HG03139 (cell line): ENCODE data around the gene ANKS3.
"Not testable (repeated sequence)": the region's sequence is repeated elsewhere in the genome, so short reads cannot be mapped to it uniquely, and the experiment has no call there.

Experiments
- ATAC-seq: cut with Tn5 transposase; IDR thresholded peaks from one replicate; pipeline ENCODE4 v1.9.1; 2021; ENCODE audit not compliant: unreplicated experiment

ANKS3 gene

GRCh38 chr16:4755687-4756086, 21.6 kb upstream of the ANKS3 start:
- no peak for ATAC-seq

GRCh38 chr16:4754865-4755264, 20.8 kb upstream of the ANKS3 start:
- no peak for ATAC-seq

GRCh38 chr16:4753227-4753626, 19.2 kb upstream of the ANKS3 start:
- no peak for ATAC-seq

GRCh38 chr16:4752351-4753100, 18.5 kb upstream of the ANKS3 start:
- ATAC-seq = no peak

- no peak for ATAC-seq
Measured at GRCh38 chr16:4750896-4751295, 16.8 kb upstream of the ANKS3 start.

GRCh38 chr16:4749700-4750257, 15.7 kb upstream of the ANKS3 start:
- no peak for ATAC-seq

- ATAC-seq = no peak
Measured at GRCh38 chr16:4748682-4749411, 14.8 kb upstream of the ANKS3 start.

GRCh38 chr16:4747906-4748681, 14.0 kb upstream of the ANKS3 start:
- no peak for ATAC-seq

- ATAC-seq = no peak
Measured at GRCh38 chr16:4746991-4747574, 13.0 kb upstream of the ANKS3 start.

GRCh38 chr16:4746215-4746614, 12.1 kb upstream of the ANKS3 start:
- ATAC-seq = no peak

- no peak for ATAC-seq
Measured at GRCh38 chr16:4745274-4745569, 11.2 kb upstream of the ANKS3 start.

- ATAC-seq = no peak
Measured at GRCh38 chr16:4744555-4745273, 10.6 kb upstream of the ANKS3 start.

- ATAC-seq = no peak
Measured at GRCh38 chr16:4743226-4743878, 9.3 kb upstream of the ANKS3 start.

GRCh38 chr16:4738370-4738769, 4.3 kb upstream of the ANKS3 start:
- ATAC-seq = not testable (repeated sequence)

- ATAC-seq = no peak
Measured at GRCh38 chr16:4737545-4737944, 3.5 kb upstream of the ANKS3 start.

- no peak for ATAC-seq
Measured at GRCh38 chr16:4736546-4736945, 2.5 kb upstream of the ANKS3 start.

- ATAC-seq = peak; percentile 45
Measured at GRCh38 chr16:4734730-4735535, 862 bp upstream of the ANKS3 start.

GRCh38 chr16:4733747-4734062, 366 bp downstream of the ANKS3 start:
- ATAC-seq = no peak

- ATAC-seq = no peak
Measured at GRCh38 chr16:4733211-4733742, 794 bp downstream of the ANKS3 start.
